Trophoblast cell (in vitro differentiated cells and primary cell): Measurements from ENCODE around the gene GABRB2.

Experiments used
- DNase-seq, 2 donors: peaks; one replicate each; pipeline ENCODE4 v3.0.0-alpha.2; 2016
- H2AFZ ChIP-seq: 2 replicates; pipeline ENCODE4 v1.6.1; 2013; ENCODE audit warnings: low read length, moderate library complexity, mild to moderate bottlenecking; ENCODE audit not compliant: insufficient read depth, poor library complexity
- H2AK5ac ChIP-seq: 2 replicates; pipeline ENCODE4 v1.6.1; 2013; ENCODE audit warnings: mild to moderate bottlenecking, low read length
- H2BK120ac ChIP-seq: 2 replicates; pipeline ENCODE4 v1.6.1; 2013; ENCODE audit warnings: low read length, mild to moderate bottlenecking, moderate library complexity; ENCODE audit not compliant: insufficient read depth, poor library complexity
- H2BK12ac ChIP-seq: 2 replicates; pipeline ENCODE4 v1.6.1; 2013; ENCODE audit warnings: mild to moderate bottlenecking, low read length, moderate library complexity
- H2BK5ac ChIP-seq: 2 replicates; pipeline ENCODE4 v1.6.1; 2013; ENCODE audit warnings: low read length, low read depth, moderate library complexity, mild to moderate bottlenecking; ENCODE audit not compliant: poor library complexity
- H3K14ac ChIP-seq: 2 replicates; pipeline ENCODE4 v1.6.1; 2013; ENCODE audit warnings: mild to moderate bottlenecking, low read length
- H3K18ac ChIP-seq: 2 replicates; pipeline ENCODE4 v1.6.1; 2013; ENCODE audit warnings: mild to moderate bottlenecking, low read length
- H3K23ac ChIP-seq: 2 replicates; pipeline ENCODE4 v1.6.1; 2013; ENCODE audit warnings: low read length
- H3K27ac ChIP-seq: 2 replicates; pipeline ENCODE4 v1.5.1; 2013; ENCODE audit warnings: low read depth, mild to moderate bottlenecking, inconsistent platforms, low read length, moderate library complexity
- H3K27me3 ChIP-seq: 2 replicates; pipeline ENCODE4 v1.6.1; 2013; ENCODE audit warnings: inconsistent platforms, mild to moderate bottlenecking, low read length, moderate library complexity; ENCODE audit not compliant: insufficient read depth
- H3K36me3 ChIP-seq, 2 experiments: 1 replicate in 1 of 2; 2 replicates in 1 of 2; pipeline ENCODE4 v1.6.1; 2013; ENCODE audit warnings: low read length in 2 of 2, mild to moderate bottlenecking in 2 of 2, moderate library complexity in 1 of 2; ENCODE audit not compliant: insufficient read depth in 2 of 2, control insufficient read depth in 1 of 2
- H3K4ac ChIP-seq: 2 replicates; pipeline ENCODE4 v1.6.1; 2013; ENCODE audit warnings: low read depth, mild to moderate bottlenecking, low read length, moderate library complexity
- H3K4me1 ChIP-seq, 2 experiments: 1 replicate in 1 of 2; 2 replicates in 1 of 2; pipeline ENCODE4 v1.6.1; 2013; ENCODE audit warnings: low read length in 2 of 2, mild to moderate bottlenecking in 2 of 2, moderate library complexity in 1 of 2; ENCODE audit not compliant: insufficient read depth in 2 of 2, control insufficient read depth in 1 of 2
- H3K4me2 ChIP-seq: 2 replicates; pipeline ENCODE4 v1.6.1; 2013; ENCODE audit warnings: inconsistent platforms, mild to moderate bottlenecking, low read length, moderate library complexity
- H3K4me3 ChIP-seq: 2 replicates; pipeline ENCODE4 v1.5.1; 2013; ENCODE audit warnings: mild to moderate bottlenecking, low read depth, low read length, inconsistent platforms
- H3K79me1 ChIP-seq: one replicate; pipeline ENCODE4 v1.6.1; 2013; ENCODE audit warnings: low read length
- H3K79me2 ChIP-seq: 2 replicates; pipeline ENCODE4 v1.6.1; 2013; ENCODE audit warnings: low read length, mild to moderate bottlenecking; ENCODE audit not compliant: control insufficient read depth, insufficient read depth, poor library complexity
- H3K9ac ChIP-seq: 2 replicates; pipeline ENCODE4 v1.6.1; 2013; ENCODE audit warnings: mild to moderate bottlenecking, low read length
- H3K9me3 ChIP-seq: 2 replicates; pipeline ENCODE4 v1.6.1; 2013; ENCODE audit warnings: low read depth, mild to moderate bottlenecking, control low read depth, inconsistent platforms, low read length; ENCODE audit not compliant: insufficient read depth
- H4K12ac ChIP-seq: 2 replicates; pipeline ENCODE4 v1.6.1; 2013; ENCODE audit warnings: low read depth, mild to moderate bottlenecking, low read length, moderate library complexity
- H4K8ac ChIP-seq: 2 replicates; pipeline ENCODE4 v1.6.1; 2013; ENCODE audit warnings: low read depth, mild to moderate bottlenecking, low read length, moderate library complexity
- H4K91ac ChIP-seq: one replicate; pipeline ENCODE4 v1.6.1; 2013; ENCODE audit warnings: low read depth, mild to moderate bottlenecking, low read length, moderate library complexity
- WGBS: extraction: QIAGEN DNeasy Blood & Tissue Kit; methylation state at CpG from one replicate; pipeline ENCODE4 v1.1.7; 2013; ENCODE audit warnings: missing lambda C conversion rate; ENCODE audit not compliant: insufficient read length, insufficient coverage; ENCODE audit errors: extremely low coverage; 5-methylcytosine and 5-hydroxymethylcytosine counted together

GABRB2 gene

DNA sequence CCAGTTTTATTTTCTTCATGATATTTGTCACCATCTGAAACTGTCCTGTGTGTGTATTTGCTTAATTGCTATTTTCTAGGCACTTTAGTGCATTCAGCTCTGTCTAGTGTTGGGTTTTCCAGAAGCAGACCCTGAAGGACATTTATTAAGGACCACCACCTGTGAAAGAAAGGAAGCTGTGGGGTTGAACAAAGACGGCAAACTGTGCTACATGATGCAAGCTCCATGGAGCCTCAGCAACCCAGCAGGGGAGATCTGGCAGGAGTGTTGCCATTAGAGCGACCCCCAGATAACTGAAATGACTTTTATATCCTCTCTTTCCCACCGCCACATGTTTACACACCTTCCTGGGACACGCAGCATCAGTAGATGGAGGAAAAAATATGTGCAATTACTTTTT is 125.5 kb downstream of the GABRB2 start:
- Histone ChIP-seq H3K4ac (no peak overlapping the region), H3K18ac (no peak overlapping the region), H2BK5ac (no peak overlapping the region), H4K12ac (no peak overlapping the region), H2AFZ (no peak overlapping the region), H3K27me3 (no peaks in the 10 kb centered on the region), H2BK12ac (no peak overlapping the region), H3K23ac (no peak overlapping the region), H3K9me3 (no peaks in the 10 kb centered on the region), H2AK5ac (no peak overlapping the region), H3K4me3 (no peak overlapping the region), H3K14ac (no peak overlapping the region), H3K27ac (no peak overlapping the region), H3K4me1 (no peaks in the 10 kb centered on the region), H2BK120ac (no peak overlapping the region), H4K8ac (no peak overlapping the region), H3K79me1 (no peaks in the 10 kb centered on the region), H3K4me2 (no peak overlapping the region), H3K9ac (no peak overlapping the region), H4K91ac (no peak overlapping the region), H3K79me2 (no peaks in the 10 kb centered on the region), H3K36me3 (no peaks in the 10 kb centered on the region)
- no CpG with 5 or more reads among the region's 4 CpGs for WGBS
- DNase-seq = no peak

DNA sequence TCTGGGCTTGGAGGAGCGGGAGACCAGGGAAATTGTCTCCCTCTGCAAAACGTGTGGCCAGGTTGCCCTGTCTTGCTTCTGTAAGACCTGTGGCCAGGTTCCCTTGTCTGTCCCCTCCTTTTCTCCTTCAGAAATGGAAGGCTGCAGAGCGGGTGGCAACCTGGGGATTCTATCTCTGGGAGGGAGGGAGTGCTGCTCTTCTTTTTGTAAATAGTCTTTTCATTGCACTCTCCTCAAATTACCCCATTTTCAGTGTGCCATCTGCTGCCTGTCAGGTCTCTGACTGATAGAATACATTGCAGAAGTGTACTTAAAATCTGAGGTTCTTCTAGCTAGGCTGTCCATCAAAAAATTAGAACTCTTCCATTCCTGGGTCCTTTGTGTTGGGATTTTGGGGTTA is 126.0 kb downstream of the GABRB2 start:
- H3K4me2 ChIP-seq = no peak overlapping the region
- no peak overlapping the region for H2AFZ ChIP-seq
- no peak overlapping the region for H3K9ac ChIP-seq
- H2BK5ac ChIP-seq = no peak overlapping the region
- H3K79me1 ChIP-seq = no peaks in the 10 kb centered on the region
- no peak overlapping the region for H2BK120ac ChIP-seq
- H3K18ac ChIP-seq = no peak overlapping the region
- H3K27me3 ChIP-seq = no peaks in the 10 kb centered on the region
- no peak overlapping the region for H3K4ac ChIP-seq
- H3K36me3 ChIP-seq = no peaks in the 10 kb centered on the region
- no peak overlapping the region for H4K12ac ChIP-seq
- H3K23ac ChIP-seq = no peak overlapping the region
- no peaks in the 10 kb centered on the region for H3K4me1 ChIP-seq
- DNase-seq = no peak
- H4K91ac ChIP-seq = no peak overlapping the region
- H2AK5ac ChIP-seq = no peak overlapping the region
- no peaks in the 10 kb centered on the region for H3K79me2 ChIP-seq
- H2BK12ac ChIP-seq = no peak overlapping the region
- no peak overlapping the region for H3K4me3 ChIP-seq
- no peak overlapping the region for H3K27ac ChIP-seq
- H3K14ac ChIP-seq = no peak overlapping the region
- WGBS = no CpG with 5 or more reads among the region's 3 CpGs
- no peak overlapping the region for H4K8ac ChIP-seq
- no peaks in the 10 kb centered on the region for H3K9me3 ChIP-seq

DNA sequence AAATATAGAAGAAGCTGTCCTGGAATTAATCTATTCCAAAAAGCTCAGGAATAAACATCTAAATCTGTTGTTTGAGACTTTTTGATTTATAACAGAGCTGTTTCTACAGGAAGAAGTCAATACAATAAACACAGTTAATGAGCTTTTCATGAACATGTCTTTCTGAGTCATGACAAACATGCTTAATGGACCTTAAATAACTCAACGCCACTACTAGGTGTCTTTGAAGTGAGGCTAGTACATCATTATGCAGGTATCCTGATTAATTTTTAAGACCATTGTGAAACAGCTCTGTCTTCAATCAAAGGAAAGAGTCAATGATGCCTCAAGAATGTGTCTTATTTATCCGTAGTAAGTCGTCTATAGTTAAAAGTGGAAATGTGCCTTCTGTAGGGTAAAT is 131.6 kb downstream of the GABRB2 start:
- no peak overlapping the region for H2BK5ac ChIP-seq
- no peak overlapping the region for H3K18ac ChIP-seq
- no peak overlapping the region for H2AFZ ChIP-seq
- H3K79me2 ChIP-seq = no peaks in the 10 kb centered on the region
- H3K14ac ChIP-seq = no peak overlapping the region
- H3K36me3 ChIP-seq = no peaks in the 10 kb centered on the region
- WGBS = no CpG with 5 or more reads among the region's 3 CpGs
- H2AK5ac ChIP-seq = no peak overlapping the region
- H4K8ac ChIP-seq = no peak overlapping the region
- H3K27ac ChIP-seq = no peak overlapping the region
- H3K27me3 ChIP-seq = no peaks in the 10 kb centered on the region
- no peak overlapping the region for H3K4me2 ChIP-seq
- no peak overlapping the region for H4K12ac ChIP-seq
- H3K79me1 ChIP-seq = no peaks in the 10 kb centered on the region
- no peak overlapping the region for H3K9ac ChIP-seq
- no peaks in the 10 kb centered on the region for H3K9me3 ChIP-seq
- no peak overlapping the region for H4K91ac ChIP-seq
- H3K23ac ChIP-seq = no peak overlapping the region
- H2BK12ac ChIP-seq = no peak overlapping the region
- no peaks in the 10 kb centered on the region for H3K4me1 ChIP-seq
- DNase-seq = no peak
- no peak overlapping the region for H2BK120ac ChIP-seq
- no peak overlapping the region for H3K4me3 ChIP-seq
- H3K4ac ChIP-seq = no peak overlapping the region

DNA sequence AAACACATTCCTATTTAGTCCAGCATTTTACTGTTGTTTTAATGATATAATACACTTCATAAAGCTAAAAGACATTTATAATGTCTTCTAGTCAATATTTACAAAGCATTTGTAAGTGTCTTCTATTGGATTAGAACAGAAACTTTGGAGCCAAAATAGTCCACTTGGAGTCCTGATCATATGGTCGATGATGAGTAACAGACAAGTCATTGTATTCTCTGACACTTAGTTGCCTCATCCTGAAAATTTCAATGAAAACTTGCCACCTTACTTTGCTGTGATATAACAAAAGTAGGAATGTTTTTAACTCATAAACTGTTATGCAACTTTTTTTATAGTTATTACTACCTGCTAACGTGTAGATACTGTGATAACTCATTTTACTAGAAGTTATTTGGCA is 132.5 kb downstream of the GABRB2 start:
- H3K23ac ChIP-seq = no peak overlapping the region
- no peak overlapping the region for H3K4ac ChIP-seq

More for the DNA sequence above, 132.5 kb downstream of the GABRB2 start:
- H4K91ac ChIP-seq = no peak overlapping the region
- no peak for DNase-seq
- no peak overlapping the region for H3K18ac ChIP-seq
- no peaks in the 10 kb centered on the region for H3K79me1 ChIP-seq
- no peak overlapping the region for H3K14ac ChIP-seq
- no peaks in the 10 kb centered on the region for H3K79me2 ChIP-seq
- no peaks in the 10 kb centered on the region for H3K4me1 ChIP-seq
- no peak overlapping the region for H3K9ac ChIP-seq
- no peak overlapping the region for H3K4me2 ChIP-seq
- H3K27me3 ChIP-seq = no peaks in the 10 kb centered on the region
- H2AFZ ChIP-seq = no peak overlapping the region
- no peak overlapping the region for H2BK5ac ChIP-seq
- H3K36me3 ChIP-seq = no peaks in the 10 kb centered on the region
- H4K12ac ChIP-seq = no peak overlapping the region
- H2BK12ac ChIP-seq = no peak overlapping the region
- no peaks in the 10 kb centered on the region for H3K9me3 ChIP-seq
- no peak overlapping the region for H2BK120ac ChIP-seq
- H3K27ac ChIP-seq = no peak overlapping the region
- H4K8ac ChIP-seq = no peak overlapping the region
- no peak overlapping the region for H3K4me3 ChIP-seq
- no peak overlapping the region for H2AK5ac ChIP-seq
- WGBS = no CpG with 5 or more reads among the region's 2 CpGs
